ENCODE measurements around the gene EPB41. TPM values are rescaled to one million over a fixed set of nuclear protein-coding genes. Genes with fewer than 3 reads are reported as not detected.

Gene EPB41
- total and polyA plus RNA-seq, 2 of the 4 experiments (the other 2 are of a cell fraction): 4.6 to 10.0 TPM

DNA sequence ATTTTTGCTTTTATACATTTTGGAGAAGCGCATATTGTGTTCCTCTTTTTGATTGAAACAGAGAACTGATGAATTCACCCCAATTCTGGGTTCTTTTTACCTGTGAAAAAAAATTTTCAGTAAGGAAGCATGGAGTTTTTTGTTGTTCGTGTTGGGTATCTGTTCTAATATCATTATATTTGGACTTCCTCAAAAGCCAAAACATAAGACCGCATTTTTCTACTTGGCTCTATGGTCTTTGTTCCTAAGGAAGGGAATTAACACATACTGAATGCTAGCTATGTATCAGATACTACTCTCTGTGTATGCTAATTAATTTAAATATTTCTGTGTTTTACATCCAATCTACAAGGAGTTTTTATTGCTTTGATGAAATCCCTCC lies 12.9 kb downstream of the EPB41 start:
- H4K8ac ChIP-seq (ENCODE audit: low read depth in 2 of 2, low read length in 2 of 2): no peak overlapping the region
- POLR2A ChIA-PET (ENCODE audit: unreplicated experiment): interaction anchor here (0.6 kb wide), 1 partner anchor 418 kb away, joined by 3 read pairs; no protein-coding TSS in a partner anchor
- TF ChIP-seq, protein P1, sequence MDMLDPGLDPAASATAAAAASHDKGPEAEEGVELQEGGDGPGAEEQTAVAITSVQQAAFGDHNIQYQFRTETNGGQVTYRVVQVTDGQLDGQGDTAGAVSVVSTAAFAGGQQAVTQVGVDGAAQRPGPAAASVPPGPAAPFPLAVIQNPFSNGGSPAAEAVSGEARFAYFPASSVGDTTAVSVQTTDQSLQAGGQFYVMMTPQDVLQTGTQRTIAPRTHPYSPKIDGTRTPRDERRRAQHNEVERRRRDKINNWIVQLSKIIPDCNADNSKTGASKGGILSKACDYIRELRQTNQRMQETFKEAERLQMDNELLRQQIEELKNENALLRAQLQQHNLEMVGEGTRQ (IDR thresholded peaks at IDR 0.05; ENCODE audit: low read depth, low read length): no peak
- TF ChIP-seq MAZ (IDR thresholded peaks at IDR 0.05; ENCODE audit: borderline replicate concordance, low read depth, low read length) (no peak), NFE2L2 (IDR thresholded peaks at IDR 0.05; ENCODE audit: low read depth, low read length) (no peak), FOS (IDR thresholded peaks at IDR 0.05; ENCODE audit: low read depth, low read length) (no peak), RFX5 (IDR thresholded peaks at IDR 0.05; ENCODE audit: low read depth, low read length) (no peak), SMC3 (IDR thresholded peaks at IDR 0.05; ENCODE audit: low read depth, low read length) (no peak), RCOR1 (IDR thresholded peaks at IDR 0.05; ENCODE audit: insufficient replicate concordance, low read length) (no peak), BHLHE40 (IDR thresholded peaks at IDR 0.05; ENCODE audit: low read depth, low read length) (no peak), POLR2A (IDR thresholded peaks at IDR 0.05; ENCODE audit: low read depth, low read length) (no peak), MAFK (IDR thresholded peaks at IDR 0.05; ENCODE audit: low read depth, low read length) (no peak), MXI1 (IDR thresholded peaks at IDR 0.05; ENCODE audit: borderline replicate concordance, low read depth, low read length) (no peak), RAD21 (IDR thresholded peaks at IDR 0.05; ENCODE audit: low read length) (no peak), CHD1 (IDR thresholded peaks at IDR 0.05; ENCODE audit: low read depth, low read length) (no peak), CEBPB (IDR thresholded peaks at IDR 0.05; ENCODE audit: low read depth, low read length) (no peak)
- TF ChIP-seq, protein P2, sequence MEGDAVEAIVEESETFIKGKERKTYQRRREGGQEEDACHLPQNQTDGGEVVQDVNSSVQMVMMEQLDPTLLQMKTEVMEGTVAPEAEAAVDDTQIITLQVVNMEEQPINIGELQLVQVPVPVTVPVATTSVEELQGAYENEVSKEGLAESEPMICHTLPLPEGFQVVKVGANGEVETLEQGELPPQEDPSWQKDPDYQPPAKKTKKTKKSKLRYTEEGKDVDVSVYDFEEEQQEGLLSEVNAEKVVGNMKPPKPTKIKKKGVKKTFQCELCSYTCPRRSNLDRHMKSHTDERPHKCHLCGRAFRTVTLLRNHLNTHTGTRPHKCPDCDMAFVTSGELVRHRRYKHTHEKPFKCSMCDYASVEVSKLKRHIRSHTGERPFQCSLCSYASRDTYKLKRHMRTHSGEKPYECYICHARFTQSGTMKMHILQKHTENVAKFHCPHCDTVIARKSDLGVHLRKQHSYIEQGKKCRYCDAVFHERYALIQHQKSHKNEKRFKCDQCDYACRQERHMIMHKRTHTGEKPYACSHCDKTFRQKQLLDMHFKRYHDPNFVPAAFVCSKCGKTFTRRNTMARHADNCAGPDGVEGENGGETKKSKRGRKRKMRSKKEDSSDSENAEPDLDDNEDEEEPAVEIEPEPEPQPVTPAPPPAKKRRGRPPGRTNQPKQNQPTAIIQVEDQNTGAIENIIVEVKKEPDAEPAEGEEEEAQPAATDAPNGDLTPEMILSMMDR (conservative IDR thresholded peaks at IDR 0.05; ENCODE audit: low read depth, low read length): no peak
- TF ChIP-seq, protein P3, sequence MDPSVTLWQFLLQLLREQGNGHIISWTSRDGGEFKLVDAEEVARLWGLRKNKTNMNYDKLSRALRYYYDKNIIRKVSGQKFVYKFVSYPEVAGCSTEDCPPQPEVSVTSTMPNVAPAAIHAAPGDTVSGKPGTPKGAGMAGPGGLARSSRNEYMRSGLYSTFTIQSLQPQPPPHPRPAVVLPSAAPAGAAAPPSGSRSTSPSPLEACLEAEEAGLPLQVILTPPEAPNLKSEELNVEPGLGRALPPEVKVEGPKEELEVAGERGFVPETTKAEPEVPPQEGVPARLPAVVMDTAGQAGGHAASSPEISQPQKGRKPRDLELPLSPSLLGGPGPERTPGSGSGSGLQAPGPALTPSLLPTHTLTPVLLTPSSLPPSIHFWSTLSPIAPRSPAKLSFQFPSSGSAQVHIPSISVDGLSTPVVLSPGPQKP (IDR thresholded peaks at IDR 0.05; ENCODE audit: borderline replicate concordance, low read depth, low read length): no peak
- 0 out of 4 replicates have a peak, but pooled peaks cover 0 to 3% of the 10 kb centered on the region in 2 experiments for H3K79me1 ChIP-seq (ENCODE audit: low read depth in 1 of 2, low read length in 2 of 2)
- H3K4me1 ChIP-seq (ENCODE audit: control insufficient read depth, insufficient read depth, low read length): peaks cover 5% of the 10 kb centered on the region; the same call in 1 of the 2 replicates
- no peaks in the 10 kb centered on the region for H3K27me3 ChIP-seq (ENCODE audit: control insufficient read depth, insufficient read depth, low read length)
- DNase-seq (no peak), ATAC-seq (ENCODE audit: low read depth) (no peak)
- H4K91ac ChIP-seq (ENCODE audit: insufficient read depth, low read depth, low read length): no peak overlapping the region
- H3K14ac ChIP-seq (replicated peaks; ENCODE audit: low read depth, low read length): no peak overlapping the region
- intact Hi-C loops (cut with micrococcal nuclease): no loop called here
- CTCF ChIA-PET: no interaction called here
- no peak overlapping the region for H3K18ac ChIP-seq (ENCODE audit: low read depth, low read length)
- H3K9me1 ChIP-seq (ENCODE audit: insufficient read depth, low read length): no peaks in the 10 kb centered on the region
- no CpG with 5 or more reads among the region's 3 CpGs for WGBS, 2 experiments (ENCODE audit: extremely low coverage in 2 of 2, insufficient read length in 1 of 2)
- H3K36me3 ChIP-seq (ENCODE audit: control insufficient read depth, insufficient read depth, low read length): no peaks in the 10 kb centered on the region
- no peak overlapping the region for H2BK20ac ChIP-seq (ENCODE audit: low read depth, low read length)
- H3K4me3 ChIP-seq (ENCODE audit: insufficient read depth, low read depth, low read length): no peak overlapping the region
- no peak overlapping the region for H2BK15ac ChIP-seq (ENCODE audit: low read depth, low read length)
- H2BK5ac ChIP-seq (ENCODE audit: low read depth, low read length, poor library complexity, severe bottlenecking): no peak overlapping the region
- no peak overlapping the region; the same call in 1 of the 2 replicates for H2BK120ac ChIP-seq (ENCODE audit: low read depth, low read length)
- dilution Hi-C loops (cut with HindIII; ENCODE audit: low sequenced_read_pairs, unreplicated experiment): no loop called here
- no peak overlapping the region for H4K5ac ChIP-seq (ENCODE audit: low read depth, low read length)
- in situ Hi-C loops (cut with MboI; ENCODE audit: low sequenced_read_pairs): no loop called here
- H2AFZ ChIP-seq (replicated peaks; ENCODE audit: low read length, poor library complexity): no peak overlapping the region
- no peak overlapping the region for H3K27ac ChIP-seq (ENCODE audit: insufficient read depth, low read length)
- BruUV-seq (replicated peaks): no TSS peak
- no peak overlapping the region for H3K4ac ChIP-seq (ENCODE audit: low read depth, low read length)
- H2AK5ac ChIP-seq (ENCODE audit: low read depth, low read length): no peak overlapping the region
- no peak overlapping the region for H3K23ac ChIP-seq (ENCODE audit: low read depth, low read length)
- no peak overlapping the region for H3K4me2 ChIP-seq (ENCODE audit: low read depth, low read length)
- H3K9me3 ChIP-seq (ENCODE audit: control insufficient read depth, insufficient read depth, low read length): no peaks in the 10 kb centered on the region
- no peak overlapping the region for H2AK9ac ChIP-seq (replicated peaks; ENCODE audit: low read depth, low read length, poor library complexity)
- no peaks in the 10 kb centered on the region for H4K20me1 ChIP-seq (ENCODE audit: insufficient read depth, low read length)
- H3K56ac ChIP-seq (ENCODE audit: extremely low read depth, insufficient read depth, low read length): no peak overlapping the region
- H3K9ac ChIP-seq (ENCODE audit: low read depth, low read length): no peak overlapping the region

All from IMR-90 (cell line).